ENCODE data around the gene VAV2. TPM values are rescaled to one million over a fixed set of nuclear protein-coding genes. Genes with fewer than 3 reads are reported as not detected.

The VAV2 gene
- total RNA-seq, 4 donors from 2014 or later = 4.7 to 42.2 (median 15.8) TPM

DNA sequence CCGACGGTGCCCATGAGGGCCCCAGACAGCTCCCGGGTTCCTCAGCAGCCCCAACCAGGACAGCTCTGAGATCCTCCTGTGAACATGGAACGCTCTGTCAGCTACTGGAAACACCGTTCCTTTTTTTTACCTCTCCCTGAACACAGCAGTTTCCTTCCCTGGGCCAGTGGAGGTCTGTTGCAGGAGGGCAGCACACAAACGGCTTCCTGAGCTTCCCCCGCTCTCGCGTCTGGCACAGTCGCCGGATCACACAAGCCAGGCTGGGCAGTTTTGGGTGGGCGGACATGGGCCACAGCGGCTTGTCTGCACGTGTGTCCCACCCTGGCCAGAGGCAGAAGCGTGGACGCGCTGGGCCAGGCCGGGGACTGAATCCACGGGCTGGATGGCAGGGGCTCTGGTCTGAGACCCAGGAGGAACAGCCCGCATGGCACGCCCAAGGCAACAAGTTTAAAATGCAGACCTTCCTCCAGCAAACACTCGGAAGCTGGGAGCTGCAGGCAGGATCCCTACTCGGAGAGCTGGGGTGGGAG, 147.2 kb downstream of the VAV2 start:
- TF ChIP-seq, protein P1, sequence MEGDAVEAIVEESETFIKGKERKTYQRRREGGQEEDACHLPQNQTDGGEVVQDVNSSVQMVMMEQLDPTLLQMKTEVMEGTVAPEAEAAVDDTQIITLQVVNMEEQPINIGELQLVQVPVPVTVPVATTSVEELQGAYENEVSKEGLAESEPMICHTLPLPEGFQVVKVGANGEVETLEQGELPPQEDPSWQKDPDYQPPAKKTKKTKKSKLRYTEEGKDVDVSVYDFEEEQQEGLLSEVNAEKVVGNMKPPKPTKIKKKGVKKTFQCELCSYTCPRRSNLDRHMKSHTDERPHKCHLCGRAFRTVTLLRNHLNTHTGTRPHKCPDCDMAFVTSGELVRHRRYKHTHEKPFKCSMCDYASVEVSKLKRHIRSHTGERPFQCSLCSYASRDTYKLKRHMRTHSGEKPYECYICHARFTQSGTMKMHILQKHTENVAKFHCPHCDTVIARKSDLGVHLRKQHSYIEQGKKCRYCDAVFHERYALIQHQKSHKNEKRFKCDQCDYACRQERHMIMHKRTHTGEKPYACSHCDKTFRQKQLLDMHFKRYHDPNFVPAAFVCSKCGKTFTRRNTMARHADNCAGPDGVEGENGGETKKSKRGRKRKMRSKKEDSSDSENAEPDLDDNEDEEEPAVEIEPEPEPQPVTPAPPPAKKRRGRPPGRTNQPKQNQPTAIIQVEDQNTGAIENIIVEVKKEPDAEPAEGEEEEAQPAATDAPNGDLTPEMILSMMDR (IDR thresholded peaks at IDR 0.05) = no peak
- TF ChIP-seq POLR2A (IDR thresholded peaks at IDR 0.05) = no peak
- no peaks in the 10 kb centered on the region for H3K9me3 ChIP-seq
- no peaks in the 10 kb centered on the region for H3K36me3 ChIP-seq
- H3K27ac ChIP-seq = peak overlapping the region; percentile 7 to 38
- H3K4me1 ChIP-seq = no peaks in the 10 kb centered on the region
- intact Hi-C loops (cut with DNase I; ENCODE audit: low total_unique reads) = no loop called here
- H3K4me3 ChIP-seq = no peak overlapping the region
- no peaks in the 10 kb centered on the region for H3K27me3 ChIP-seq
- no peak for DNase-seq

DNA sequence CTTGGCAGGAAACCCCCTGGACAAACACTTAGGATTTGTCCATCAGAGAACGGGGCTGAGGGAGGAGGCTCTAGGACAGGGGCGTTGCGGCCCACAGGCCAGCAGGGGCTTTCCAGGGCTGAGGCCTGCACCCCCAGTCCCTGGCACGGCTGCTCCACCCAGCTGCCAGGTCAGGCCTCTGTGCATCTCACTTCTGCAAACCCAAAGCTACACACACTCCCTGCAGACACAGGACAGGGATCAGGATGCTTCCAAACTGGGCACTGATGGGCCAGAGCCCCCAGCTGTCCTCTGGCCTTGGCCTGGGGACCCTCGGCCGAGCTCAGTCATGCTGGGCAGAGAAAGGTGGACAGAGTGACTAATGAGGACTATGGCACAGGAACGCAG, 147.7 kb downstream of the VAV2 start:
- DNase-seq = no peak
- no peaks in the 10 kb centered on the region for H3K27me3 ChIP-seq
- no peaks in the 10 kb centered on the region for H3K36me3 ChIP-seq
- intact Hi-C loops (cut with DNase I; ENCODE audit: low total_unique reads) = no loop called here
- H3K27ac ChIP-seq = no peak overlapping the region
- H3K9me3 ChIP-seq = no peaks in the 10 kb centered on the region
- no peak overlapping the region for H3K4me3 ChIP-seq
- H3K4me1 ChIP-seq = no peaks in the 10 kb centered on the region
- TF ChIP-seq POLR2A (IDR thresholded peaks at IDR 0.05) = no peak
- TF ChIP-seq, protein P1 (IDR thresholded peaks at IDR 0.05) = no peak

DNA sequence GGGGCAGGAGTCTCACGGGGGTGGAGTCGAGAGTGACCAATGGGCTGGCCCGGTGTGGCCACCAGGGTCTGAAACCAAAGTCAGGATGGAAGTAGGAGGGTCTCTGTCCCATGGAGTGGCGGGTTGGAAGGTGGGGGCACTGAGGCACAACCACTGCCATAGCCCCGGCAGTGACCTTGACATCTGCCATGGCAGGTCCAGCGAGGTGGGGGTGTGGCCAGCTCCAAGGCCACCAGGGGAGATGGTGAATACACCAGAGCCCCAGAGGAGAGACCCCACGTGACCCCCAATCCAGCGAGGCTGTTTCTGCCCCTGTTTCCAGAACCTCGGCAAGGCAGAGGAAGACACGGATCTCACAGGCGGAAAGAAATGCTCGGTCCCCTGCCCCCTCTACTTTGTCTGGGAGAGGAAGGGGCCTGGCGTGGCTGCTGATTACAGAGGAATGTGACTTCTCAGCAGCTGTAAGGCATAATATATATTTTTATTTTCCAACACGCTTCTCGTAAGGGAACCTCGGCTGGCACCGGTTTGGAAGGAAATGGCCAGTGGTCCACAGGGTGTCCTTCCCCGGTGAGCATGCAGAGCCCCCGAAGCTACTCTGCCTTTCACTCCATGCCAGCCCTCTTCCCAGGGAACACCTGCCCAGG, 148.2 kb downstream of the VAV2 start:
- no peaks in the 10 kb centered on the region for H3K4me1 ChIP-seq
- no peaks in the 10 kb centered on the region for H3K9me3 ChIP-seq
- H3K27me3 ChIP-seq = no peaks in the 10 kb centered on the region
- no peak overlapping the region for H3K27ac ChIP-seq
- H3K4me3 ChIP-seq = no peak overlapping the region
- DNase-seq = no peak
- no peak for TF ChIP-seq POLR2A (IDR thresholded peaks at IDR 0.05)
- TF ChIP-seq, protein P1 (IDR thresholded peaks at IDR 0.05) = no peak
- intact Hi-C loops (cut with DNase I; ENCODE audit: low total_unique reads) = no loop called here
- no peaks in the 10 kb centered on the region for H3K36me3 ChIP-seq

DNA sequence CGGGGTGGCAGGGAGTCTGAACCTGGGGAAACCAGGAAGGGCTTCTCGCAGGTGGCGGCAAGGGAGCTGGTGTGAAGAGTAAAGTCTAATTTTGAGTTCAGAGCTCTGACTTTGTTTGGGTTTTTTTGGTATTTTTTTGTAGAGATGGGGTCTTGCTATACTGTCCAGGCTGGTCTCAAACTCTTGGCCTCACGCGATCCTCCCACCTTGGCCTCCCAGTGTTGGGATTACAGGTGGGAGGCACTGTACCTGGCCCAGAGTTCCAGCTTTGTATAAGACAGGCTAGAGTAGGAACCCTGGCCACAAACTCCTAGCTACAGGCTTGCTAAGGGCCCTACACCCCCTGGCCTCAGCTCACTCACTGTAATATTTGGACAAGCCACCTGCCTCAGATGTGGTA, 148.9 kb downstream of the VAV2 start:
- no peaks in the 10 kb centered on the region for H3K27me3 ChIP-seq
- H3K9me3 ChIP-seq = no peaks in the 10 kb centered on the region
- H3K36me3 ChIP-seq = no peaks in the 10 kb centered on the region
- H3K27ac ChIP-seq = no peak overlapping the region
- no peak for DNase-seq
- TF ChIP-seq, protein P1 (IDR thresholded peaks at IDR 0.05) = no peak
- no peak for TF ChIP-seq POLR2A (IDR thresholded peaks at IDR 0.05)
- intact Hi-C loops (cut with DNase I; ENCODE audit: low total_unique reads) = no loop called here
- no peak overlapping the region for H3K4me3 ChIP-seq
- H3K4me1 ChIP-seq = no peaks in the 10 kb centered on the region

DNA sequence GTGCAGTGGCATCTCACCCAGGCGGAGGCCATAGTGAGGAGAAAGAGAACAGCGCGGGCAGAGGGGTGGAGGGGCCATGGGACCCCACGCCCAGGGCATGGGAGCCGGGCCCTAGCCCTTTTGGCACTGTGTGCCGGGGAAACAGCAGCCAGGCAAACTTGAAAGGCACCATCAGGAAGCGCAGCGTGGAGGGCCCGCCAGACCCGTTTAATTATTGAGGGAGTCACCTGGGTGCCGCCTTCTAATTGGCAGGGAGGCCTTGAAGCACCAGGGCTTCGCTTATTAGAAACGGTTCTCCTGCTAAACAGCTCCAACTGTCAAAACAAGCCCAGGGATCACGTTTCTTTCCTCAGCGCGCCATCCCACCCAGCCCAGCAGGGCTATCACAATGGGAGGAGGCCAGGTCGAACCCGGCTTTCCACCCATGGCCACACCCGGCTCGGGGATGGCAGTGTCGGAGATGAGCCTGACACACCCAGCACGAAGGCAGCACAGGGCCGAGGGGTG, 149.3 kb downstream of the VAV2 start:
- no peak overlapping the region for H3K4me3 ChIP-seq
- TF ChIP-seq POLR2A (IDR thresholded peaks at IDR 0.05) = no peak
- TF ChIP-seq, protein P1 (IDR thresholded peaks at IDR 0.05) = no peak
- no peaks in the 10 kb centered on the region for H3K36me3 ChIP-seq
- H3K27ac ChIP-seq = no peak overlapping the region
- intact Hi-C loops (cut with DNase I; ENCODE audit: low total_unique reads) = no loop called here
- H3K27me3 ChIP-seq = no peaks in the 10 kb centered on the region
- no peaks in the 10 kb centered on the region for H3K4me1 ChIP-seq
- no peaks in the 10 kb centered on the region for H3K9me3 ChIP-seq
- no peak for DNase-seq

Measured in uterus (tissue), 4 donors.